ENCODE data around the gene SNCG. TPM values are rescaled to one million over a fixed set of nuclear protein-coding genes. Genes with fewer than 3 reads are reported as not detected.

SNCG gene
- total RNA-seq, 1 experiment from 2014 or later, result 8.4 TPM

GRCh38 chr10:86965986-86966654, 7.7 kb downstream of the SNCG start:
- POLR2A ChIA-PET, result interaction anchor here (0.6 to 1.1 kb wide), 5 partner anchors 10 to 210 kb away, joined by 3 to 4 read pairs (median 3); partner anchors contain the start of gene BMPR1A

GRCh38 chr10:86967481-86967941, 9.1 kb downstream of the SNCG start:
- H3K4me1 Mint-ChIP-seq, result peaks cover 44% of the 10 kb centered on the region
- H3K9me3 Mint-ChIP-seq, result no peaks in the 10 kb centered on the region
- DNase-seq (ENCODE audit: low spot score) (peak; percentile 10), ATAC-seq (no peak)
- H3K4me3 Mint-ChIP-seq, result no peak overlapping the region
- ChIA-PET CTCF (interaction anchor here (1.1 to 13.7 kb wide), 7 partner anchors 12 to 285 kb away, joined by 3 to 462 read pairs (median 5); partner anchors contain the start of gene MMRN2), POLR2A (no interaction called here)
- no peaks in the 10 kb centered on the region for H3K36me3 Mint-ChIP-seq
- no peak for TF ChIP-seq RELA (CRISPR knock-in tag; IDR thresholded peaks at IDR 0.05; ENCODE audit: borderline replicate concordance)
- TF ChIP-seq ELF4 (CRISPR knock-in tag; IDR thresholded peaks at IDR 0.05; ENCODE audit: low read depth), result no peak
- H3K27me3 Mint-ChIP-seq (ENCODE audit: low read depth), result peaks cover 45% of the 10 kb centered on the region
- H3K27ac Mint-ChIP-seq, result no peak overlapping the region

More at GRCh38 chr10:86965986-86966654, 7.7 kb downstream of the SNCG start:
- H3K36me3 Mint-ChIP-seq, result no peaks in the 10 kb centered on the region
- TF ChIP-seq FOXK1 (CRISPR knock-in tag; IDR thresholded peaks at IDR 0.05) (0 out of 2 replicates have a peak, but pooled peaks have one; percentile 10), HMGXB4 (CRISPR knock-in tag; IDR thresholded peaks at IDR 0.05) (0 out of 2 replicates have a peak, but pooled peaks have one; percentile 2), PREB (CRISPR knock-in tag; IDR thresholded peaks at IDR 0.05; ENCODE audit: borderline replicate concordance) (0 out of 2 replicates have a peak, but pooled peaks have one; percentile 56), CDX4 (CRISPR knock-in tag; IDR thresholded peaks at IDR 0.05; ENCODE audit: borderline replicate concordance) (no peak), STAT6 (CRISPR knock-in tag; conservative IDR thresholded peaks at IDR 0.05; ENCODE audit: low read depth) (no peak), NFATC4 (CRISPR knock-in tag; IDR thresholded peaks at IDR 0.05) (no peak), NR3C1 (CRISPR knock-in tag; conservative IDR thresholded peaks at IDR 0.05; ENCODE audit: low read depth) (no peak)
- DNase-seq (ENCODE audit: low spot score) (peak; percentile 5), ATAC-seq (no peak)
- H3K4me3 Mint-ChIP-seq, result 0 out of 2 replicates have a peak overlapping the region, but pooled peaks have one; percentile 20
- CTCF ChIA-PET, result interaction anchor here (0.6 to 13.7 kb wide), 24 partner anchors 8 to 435 kb away, joined by 3 to 462 read pairs (median 4); partner anchors contain the start of genes MMRN2 and SNCG
- peaks cover 38% of the 10 kb centered on the region for H3K4me1 Mint-ChIP-seq
- H3K9me3 Mint-ChIP-seq, result no peaks in the 10 kb centered on the region
- no peak overlapping the region for H3K27ac Mint-ChIP-seq
- peaks cover 34% of the 10 kb centered on the region for H3K27me3 Mint-ChIP-seq (ENCODE audit: low read depth)

GRCh38 chr10:86968271-86968993, 10.0 kb downstream of the SNCG start, which contains the start of gene ADIRF:
Gene ADIRF (plus strand): TSS chr10:86968482. CDS start chr10:86968545, 63 bp downstream.
- H3K9me3 Mint-ChIP-seq, result no peaks in the 10 kb centered on the region
- peak; percentile 26 for DNase-seq (ENCODE audit: low spot score)
- POLR2A ChIA-PET, result interaction anchor here (1.5 kb wide), 1 partner anchor 14 kb away, joined by 5 read pairs; no protein-coding TSS in a partner anchor
- CTCF ChIA-PET, result interaction anchor here (1.2 to 13.7 kb wide), 7 partner anchors 8 to 284 kb away, joined by 3 to 462 read pairs (median 11); partner anchors contain the start of genes MMRN2 and SNCG
- no peak within 1 kb of the TSS for H3K27ac Mint-ChIP-seq
- H3K4me3 Mint-ChIP-seq, result peak within 1 kb of the TSS; percentile 30
- ATAC-seq, result no peak
- H3K4me1 Mint-ChIP-seq, result peaks cover 53% of the 10 kb centered on the region
- peaks cover 54% of the 10 kb centered on the region for H3K27me3 Mint-ChIP-seq (ENCODE audit: low read depth)
- H3K36me3 Mint-ChIP-seq, result no peaks in the 10 kb centered on the region
- TF ChIP-seq ZNF219 (CRISPR knock-in tag; IDR thresholded peaks at IDR 0.05; ENCODE audit: borderline replicate concordance) (no peak), NR2C2 (CRISPR knock-in tag; IDR thresholded peaks at IDR 0.05) (no peak), ZNF317 (CRISPR knock-in tag; IDR thresholded peaks at IDR 0.05; ENCODE audit: borderline replicate concordance, low read depth) (no peak), ZNF263 (CRISPR knock-in tag; IDR thresholded peaks at IDR 0.05; ENCODE audit: low read depth) (no peak), HMGA2 (CRISPR knock-in tag; IDR thresholded peaks at IDR 0.05) (no peak), ZNF281 (CRISPR knock-in tag; IDR thresholded peaks at IDR 0.05) (no peak), RELA (CRISPR knock-in tag; IDR thresholded peaks at IDR 0.05; ENCODE audit: borderline replicate concordance) (no peak), ATF6 (CRISPR knock-in tag; IDR thresholded peaks at IDR 0.05) (no peak)

Measured in WTC11 (cell line).